Kasumi-1 (cell line): ENCODE results near the gene KRTAP3-2.

Experiments
- DNase-seq, 2 experiments: peaks; one replicate each; lab custom pipeline; 2025; lab: John Stamatoyannopoulos, UW

The KRTAP3-2 gene

GRCh38 chr17:41010441-41010840, 10.7 kb upstream of the KRTAP3-2 start:
- DNase-seq = no peak

DNA sequence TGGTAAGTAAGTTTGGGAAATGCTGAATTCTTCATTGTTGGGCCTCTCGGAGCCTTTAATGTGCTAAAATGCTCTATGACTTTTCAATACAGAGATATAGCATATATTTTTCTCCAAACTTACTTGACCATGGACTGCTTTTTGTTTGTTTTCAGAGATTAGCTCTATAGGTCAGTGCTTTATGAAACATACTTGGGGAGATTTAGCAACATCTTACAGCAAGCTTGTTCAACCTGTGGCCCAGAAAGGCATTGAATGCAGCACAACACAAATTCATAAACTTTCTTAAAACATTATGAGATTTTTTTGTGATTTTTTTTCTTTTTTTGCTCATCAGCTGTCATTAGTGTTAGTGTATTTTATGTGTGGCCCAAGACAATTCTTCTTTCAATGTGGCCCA, 10.2 kb upstream of the KRTAP3-2 start:
- no peak for DNase-seq

- no peak for DNase-seq
These were observed 9.6 kb upstream of the KRTAP3-2 start for GRCh38 chr17:41009301-41009760.

DNA sequence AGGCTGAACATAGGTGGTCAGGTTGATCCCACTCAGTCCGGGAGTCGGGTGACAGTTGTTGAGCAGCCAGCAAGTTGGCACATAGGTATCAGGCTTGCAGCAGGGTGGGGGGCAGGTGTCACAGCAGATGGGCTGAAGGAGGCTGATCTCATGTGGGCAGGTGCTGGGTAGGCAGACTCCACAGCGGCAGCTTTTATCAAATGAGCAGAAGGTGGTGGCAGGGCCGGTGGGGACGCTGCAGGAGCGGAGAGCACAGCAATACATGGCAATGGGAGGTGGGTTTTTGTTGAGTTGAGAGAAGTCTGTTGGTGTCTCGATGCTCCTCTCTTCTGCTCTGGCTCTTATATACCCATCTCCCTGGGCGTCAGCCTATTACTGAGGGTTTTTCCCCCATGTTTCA, 9.1 kb upstream of the KRTAP3-2 start, which contains the start of gene KRTAP3-1:
TSS of gene KRTAP3-1 (minus strand) at position 318 of the 400 bp plus-strand sequence. CDS start at position 264, 54 bp downstream.
- no peak for DNase-seq

GRCh38 chr17:41004397-41004796, 4.7 kb upstream of the KRTAP3-2 start:
- no peak for DNase-seq

DNA sequence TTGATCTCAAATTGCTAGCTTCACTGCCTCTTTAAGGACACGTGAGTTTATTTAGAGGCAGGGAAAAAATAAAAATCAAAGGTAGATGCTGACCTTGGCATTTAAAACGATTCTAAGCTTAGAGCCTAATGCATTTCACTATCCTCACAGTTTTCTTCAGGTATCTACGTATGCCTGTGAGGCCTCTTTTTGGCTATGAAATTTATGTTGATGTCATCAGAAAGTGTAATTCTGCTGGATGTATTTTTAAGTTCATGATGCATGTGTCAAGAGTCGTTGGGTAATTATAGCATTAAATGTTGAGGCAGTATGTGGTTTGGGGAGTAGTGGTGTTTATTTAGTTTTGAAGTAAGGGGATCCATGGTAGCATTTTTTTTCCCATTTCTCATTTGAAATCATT, 4.2 kb upstream of the KRTAP3-2 start:
- no peak for DNase-seq

DNA sequence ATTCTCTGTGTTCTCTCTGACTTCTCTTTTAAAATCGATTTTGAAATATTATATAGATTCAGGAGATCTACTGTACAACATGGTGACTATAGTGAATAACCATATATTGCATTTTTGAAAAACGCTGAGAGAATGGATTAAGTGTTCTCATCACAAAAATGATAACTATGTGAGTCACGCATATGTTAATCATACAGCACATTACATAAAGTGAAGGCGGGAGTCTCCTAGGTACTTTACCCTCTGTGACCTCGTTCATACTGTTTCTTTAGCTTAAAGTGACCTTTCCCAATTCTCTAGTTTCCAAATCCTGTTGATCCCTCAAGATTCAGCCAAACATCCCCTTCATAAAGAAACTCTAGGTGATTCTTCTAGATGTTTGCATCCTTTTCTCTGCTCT, 3.1 kb upstream of the KRTAP3-2 start:
- no peak for DNase-seq

GRCh38 chr17:41001795-41002194, 2.1 kb upstream of the KRTAP3-2 start:
- DNase-seq = no peak

- DNase-seq = no peak
These were observed 2.3 kb downstream of the KRTAP3-2 start for GRCh38 chr17:40997361-40997760.

GRCh38 chr17:40996829-40997228, 2.9 kb downstream of the KRTAP3-2 start:
- no peak for DNase-seq

DNA sequence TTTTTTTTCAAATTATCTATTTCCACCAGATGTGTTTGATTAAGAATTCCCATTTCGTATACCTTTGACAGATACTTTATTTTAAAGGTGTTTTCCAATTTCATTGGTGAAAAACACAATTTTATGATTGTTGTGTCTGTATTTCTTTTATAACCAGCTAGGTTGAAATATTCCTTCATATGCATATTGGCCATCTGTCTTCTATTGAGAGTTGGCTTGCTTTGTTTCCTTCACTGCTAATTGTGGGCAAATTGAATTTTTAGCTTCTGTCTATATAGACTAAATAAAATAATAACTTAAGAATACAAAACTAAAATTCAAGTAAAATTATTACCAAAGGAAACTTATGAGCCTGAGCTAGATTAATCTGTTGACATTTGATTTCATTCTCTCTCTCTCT, 4.6 kb downstream of the KRTAP3-2 start:
- DNase-seq = no peak

DNA sequence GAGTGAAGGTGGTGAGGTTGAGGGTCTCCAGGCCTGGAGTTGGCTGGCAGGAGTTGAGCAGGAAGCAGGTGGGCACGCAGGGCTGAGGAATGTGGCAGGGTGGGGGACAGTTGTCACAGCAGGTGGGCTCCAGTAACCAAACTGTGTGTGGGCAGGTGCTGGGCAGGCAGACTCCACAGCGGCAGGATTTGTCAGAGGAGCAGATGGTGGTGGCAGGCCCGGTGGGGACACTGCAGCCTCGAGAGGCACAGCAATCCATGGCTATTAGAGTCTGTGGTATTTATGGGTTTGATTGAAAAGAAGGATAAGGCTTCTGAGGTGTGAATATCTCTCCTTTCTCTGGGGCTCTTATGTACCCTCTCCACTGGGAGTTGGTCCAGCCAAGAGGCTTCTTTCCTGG, 5.9 kb downstream of the KRTAP3-2 start, which contains the start of gene KRTAP3-3:
TSS of gene KRTAP3-3 (minus strand) at position 326 of the 400 bp plus-strand sequence. CDS start at position 259, 67 bp downstream.
- no peak for DNase-seq

GRCh38 chr17:40993084-40993483, 6.6 kb downstream of the KRTAP3-2 start:
- no peak for DNase-seq

DNA sequence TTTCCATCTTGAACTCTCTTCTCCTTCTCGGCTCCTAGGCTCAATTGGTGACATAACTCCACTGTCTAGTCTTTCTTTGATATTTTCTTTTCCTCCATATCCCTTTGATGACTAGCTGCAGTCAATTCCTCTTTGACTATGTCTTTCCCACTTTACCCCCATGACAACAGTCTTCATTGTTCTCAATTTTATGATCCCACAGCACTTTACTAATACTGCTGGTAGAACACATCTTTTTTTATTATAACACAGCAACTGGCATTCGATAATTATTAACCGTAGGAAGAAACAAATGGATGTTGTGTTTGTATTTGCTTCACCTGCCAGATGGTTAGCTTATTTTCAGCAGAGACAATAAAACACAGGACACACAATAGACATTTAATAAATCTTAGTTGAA, 7.0 kb downstream of the KRTAP3-2 start:
- no peak for DNase-seq

GRCh38 chr17:40986920-40987319, 12.8 kb downstream of the KRTAP3-2 start:
- no peak for DNase-seq

DNA sequence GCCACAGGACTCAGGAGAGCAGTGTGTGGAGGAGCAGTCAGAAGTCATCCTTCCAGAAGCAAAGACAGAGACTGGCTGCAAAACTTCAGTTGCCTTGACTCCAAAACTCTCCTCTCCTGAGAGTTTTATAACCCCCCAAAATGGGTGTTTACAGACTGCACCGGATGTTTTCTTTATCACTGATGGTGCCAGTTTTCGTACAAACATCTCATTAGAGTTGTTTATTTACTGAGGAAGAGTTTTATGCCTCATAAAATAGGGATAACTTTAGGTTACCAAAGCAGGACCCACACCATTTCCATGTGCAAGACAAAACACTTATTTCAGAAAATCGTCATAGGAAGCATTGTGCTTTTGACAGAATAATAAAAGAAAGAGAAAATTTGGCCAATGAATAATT, 15.5 kb downstream of the KRTAP3-2 start, which contains the start of gene KRT40:
TSS of gene KRT40 (minus strand) at position 101 of the 400 bp plus-strand sequence. CDS start at position 48, 53 bp downstream.
- no peak for DNase-seq

DNA sequence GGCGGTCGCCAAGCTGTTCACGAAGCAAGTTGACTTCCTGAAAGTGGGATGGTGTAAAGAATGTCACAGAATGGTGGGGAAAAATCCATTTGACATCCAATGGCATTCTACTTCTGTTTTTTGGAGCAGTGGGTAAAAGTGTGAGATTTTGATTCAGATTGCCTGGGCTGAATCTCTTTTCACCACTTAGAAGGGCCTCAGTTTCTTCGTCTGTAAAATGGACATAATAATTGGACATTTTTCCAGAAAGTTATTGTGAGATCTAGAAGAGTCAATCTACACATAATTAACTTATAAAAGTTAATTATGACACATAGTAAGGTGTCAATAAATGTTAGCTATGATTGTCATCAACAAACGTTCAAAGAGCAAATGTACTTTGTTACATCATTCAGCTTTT, 18.6 kb downstream of the KRTAP3-2 start:
- DNase-seq = no peak

DNA sequence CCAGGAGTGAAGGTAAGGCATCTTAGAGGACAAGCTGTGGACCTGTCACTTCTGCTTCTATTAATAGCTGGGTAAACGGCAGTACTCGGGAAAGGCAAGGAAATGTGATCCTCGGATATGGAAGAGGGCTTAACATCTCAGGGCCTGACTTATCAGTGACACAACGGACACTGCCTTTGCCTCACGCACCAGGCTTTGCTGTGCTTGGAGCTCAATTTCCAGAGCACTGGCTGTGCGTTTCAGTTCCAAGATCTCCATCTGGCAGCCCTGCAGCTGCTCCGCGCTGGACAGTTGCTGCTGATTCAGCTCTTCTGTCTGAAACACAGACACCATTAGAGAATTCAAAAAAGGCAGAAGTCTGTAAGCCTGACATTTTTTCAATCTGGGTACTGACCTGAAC, 19.1 kb downstream of the KRTAP3-2 start:
- DNase-seq = no peak

- no peak for DNase-seq
These were observed 19.6 kb downstream of the KRTAP3-2 start for GRCh38 chr17:40980117-40980516.

GRCh38 chr17:40978575-40979151, 21.0 kb downstream of the KRTAP3-2 start:
- DNase-seq = no peak

DNA sequence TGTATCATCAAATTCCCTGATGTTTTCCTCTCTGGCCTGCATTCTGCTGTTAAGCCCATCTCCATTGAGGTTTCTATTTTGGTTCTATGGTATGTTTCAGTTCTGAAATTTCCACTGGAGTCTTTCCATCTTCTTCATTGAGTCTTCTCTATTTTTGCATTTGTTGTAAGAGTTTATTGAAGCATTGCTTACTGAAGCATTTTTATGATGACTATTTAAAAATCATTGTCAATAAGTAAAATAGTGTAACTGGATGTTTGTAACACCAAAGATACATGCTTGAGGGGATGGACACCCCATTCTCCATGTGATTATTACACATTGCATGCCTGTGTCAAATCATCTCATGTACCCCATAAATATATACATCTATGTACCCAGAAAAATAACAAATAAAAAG, 24.2 kb downstream of the KRTAP3-2 start:
- no peak for DNase-seq

DNA sequence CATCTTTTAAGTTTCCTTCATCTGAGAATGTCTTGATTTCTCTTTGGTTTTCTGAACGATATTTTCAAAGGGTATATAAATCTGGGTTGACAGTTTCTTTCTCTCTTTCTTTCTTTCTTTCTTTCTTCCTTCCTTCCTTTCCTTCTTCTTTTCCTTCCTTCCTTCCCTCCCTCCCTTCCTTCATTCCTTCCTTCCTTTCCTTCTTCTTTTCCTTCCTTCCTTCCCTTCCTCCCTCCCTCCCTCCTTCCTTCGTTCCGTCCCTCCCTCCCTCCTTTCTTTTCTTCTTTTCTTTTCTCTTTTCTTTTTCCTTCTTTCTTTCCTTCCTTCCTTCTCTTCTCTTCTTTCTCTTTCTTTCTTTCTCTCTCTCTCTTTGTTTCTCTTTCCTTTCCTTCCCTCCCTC, 25.3 kb downstream of the KRTAP3-2 start:
- no peak for DNase-seq

DNA sequence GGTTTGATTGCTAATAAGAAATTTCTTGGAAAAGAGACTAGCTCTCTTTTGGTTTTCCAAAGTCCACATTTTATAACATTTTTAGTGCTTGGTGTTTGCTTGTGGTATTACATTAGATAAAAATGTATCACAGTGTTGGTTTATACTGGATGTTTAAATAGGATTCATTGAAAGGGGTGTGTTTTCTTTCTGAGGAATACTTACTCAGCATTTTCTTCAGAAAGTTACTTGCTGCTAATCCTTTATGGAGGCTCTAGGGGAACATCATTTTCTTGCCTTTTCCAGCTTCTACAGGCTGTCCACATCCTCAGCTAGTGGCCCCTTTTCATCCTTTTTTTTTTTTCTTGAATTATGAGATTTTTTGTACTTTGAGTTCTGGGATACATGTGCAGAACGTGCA, 32.1 kb downstream of the KRTAP3-2 start:
- no peak for DNase-seq

- no peak for DNase-seq
These were observed 32.9 kb downstream of the KRTAP3-2 start, which contains the start of gene KRT39 for GRCh38 chr17:40966848-40967247. Gene KRT39 (minus strand): TSS chr17:40966948. CDS start chr17:40966856, 92 bp downstream.
